BLaER1 treated with 17β-estradiol and CSF1 and Interleukin-3, amounts not matched to agents 10 nM and 100 nM (cell line): ENCODE results near the gene EPPIN.

ENCODE experiments used
- H3K27ac ChIP-seq, 11 experiments: shearing (Covaris generic); formaldehyde crosslinking; 2 replicates each; pipeline ENCODE4 v1.8.1; 2022
- H3K27me3 ChIP-seq, 11 experiments: shearing (Covaris generic); formaldehyde crosslinking; 2 replicates each; pipeline ENCODE4 v1.8.1; 2022
- H3K36me3 ChIP-seq, 11 experiments: shearing (Covaris generic); formaldehyde crosslinking; 2 replicates each; pipeline ENCODE4 v1.8.1; 2022
- H3K4me1 ChIP-seq, 10 experiments: shearing (Covaris generic); formaldehyde crosslinking; 2 replicates each; pipeline ENCODE4 v1.8.1; 2022
- H3K4me2 ChIP-seq, 11 experiments: shearing (Covaris generic); formaldehyde crosslinking; 2 replicates each; pipeline ENCODE4 v1.8.1; 2022
- H3K4me3 ChIP-seq, 10 experiments: shearing (Covaris generic); formaldehyde crosslinking; 2 replicates each; pipeline ENCODE4 v1.8.1; 2022
- H3K9ac ChIP-seq, 11 experiments: shearing (Covaris generic); formaldehyde crosslinking; 2 replicates each; pipeline ENCODE4 v1.8.1; 2022
- H3K9me3 ChIP-seq, 11 experiments: shearing (Covaris generic); formaldehyde crosslinking; replicated peaks in 1 of 11; 2 replicates each; pipeline ENCODE4 v1.8.1; 2022
- H4K20me1 ChIP-seq, 11 experiments: shearing (Covaris generic); formaldehyde crosslinking; 2 replicates each; pipeline ENCODE4 v1.8.1; 2022
- Cebpa-rat ChIP-seq, 11 experiments: shearing (Covaris generic); IDR thresholded peaks; 2 replicates each; pipeline ENCODE4 v1.8.1; 2022

Gene EPPIN

DNA sequence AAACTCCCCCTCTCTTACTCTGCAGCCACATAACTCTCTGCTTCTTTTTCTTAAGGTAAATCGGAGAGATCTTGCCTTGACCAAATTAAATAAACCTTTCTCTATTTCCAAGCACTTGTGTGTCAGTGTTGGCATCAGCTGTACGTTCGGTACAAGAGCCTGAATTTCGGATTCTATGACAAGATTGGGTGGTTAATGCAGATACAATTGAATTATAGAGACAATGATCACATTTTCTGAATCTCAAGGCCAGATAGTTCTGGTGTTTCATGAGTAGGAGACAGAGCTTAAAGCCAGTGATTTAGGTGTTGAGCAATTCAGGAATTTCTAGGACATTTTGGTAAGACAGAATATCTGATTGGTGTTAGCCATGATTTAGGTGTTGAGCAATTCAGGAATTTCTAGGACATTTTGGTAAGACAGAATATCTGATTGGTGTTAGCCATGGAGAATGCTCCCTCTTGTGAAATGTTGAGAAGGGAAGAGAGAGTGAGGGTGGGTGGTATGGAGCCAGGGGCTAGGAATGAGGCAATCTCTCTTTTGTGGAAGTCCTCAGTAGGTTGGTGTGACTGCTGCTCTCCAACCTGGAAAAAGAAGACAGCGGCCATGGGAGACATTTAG, 36.8 kb downstream of the EPPIN start:
- H3K27me3 ChIP-seq: no peaks in the 10 kb centered on the region
- no peaks in the 10 kb centered on the region; a peak in 2 of 20 replicates for H3K4me1 ChIP-seq
- no peak overlapping the region for H3K4me2 ChIP-seq
- H3K9me3 ChIP-seq: no peaks in the 10 kb centered on the region
- H3K27ac ChIP-seq: no peak overlapping the region
- H3K36me3 ChIP-seq: no peaks in the 10 kb centered on the region
- H3K4me3 ChIP-seq: no peak overlapping the region
- H3K9ac ChIP-seq: no peak overlapping the region
- H4K20me1 ChIP-seq: no peaks in the 10 kb centered on the region
- no peak for TF ChIP-seq Cebpa-rat (IDR thresholded peaks at IDR 0.05)

DNA sequence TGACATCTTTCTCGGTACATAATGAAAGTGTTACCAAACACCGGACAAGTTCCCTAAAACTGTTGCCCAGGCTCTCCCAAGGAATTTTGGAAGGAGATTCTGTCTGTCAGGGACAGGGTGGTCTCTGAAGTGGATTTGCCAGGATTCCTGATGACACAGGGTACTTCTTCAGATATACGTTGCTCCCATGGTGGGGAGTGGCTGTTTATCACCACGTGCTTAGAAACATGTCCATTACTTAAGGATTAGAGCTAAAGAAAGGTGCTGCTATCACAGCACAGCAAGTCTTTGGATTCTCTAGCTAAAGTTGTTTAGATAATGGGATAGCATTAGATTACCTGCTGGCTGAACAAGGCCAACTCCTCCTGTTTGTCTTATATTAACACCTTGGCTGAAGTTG, 38.1 kb downstream of the EPPIN start:
- no peaks in the 10 kb centered on the region for H3K36me3 ChIP-seq
- no peak overlapping the region for H3K4me3 ChIP-seq
- H3K27me3 ChIP-seq: no peaks in the 10 kb centered on the region
- H3K27ac ChIP-seq: no peak overlapping the region
- no peak overlapping the region for H3K9ac ChIP-seq
- H3K9me3 ChIP-seq: no peaks in the 10 kb centered on the region
- no peak overlapping the region for H3K4me2 ChIP-seq
- H4K20me1 ChIP-seq: no peaks in the 10 kb centered on the region
- no peak for TF ChIP-seq Cebpa-rat (IDR thresholded peaks at IDR 0.05)
- no peaks in the 10 kb centered on the region; a peak in 2 of 20 replicates for H3K4me1 ChIP-seq

DNA sequence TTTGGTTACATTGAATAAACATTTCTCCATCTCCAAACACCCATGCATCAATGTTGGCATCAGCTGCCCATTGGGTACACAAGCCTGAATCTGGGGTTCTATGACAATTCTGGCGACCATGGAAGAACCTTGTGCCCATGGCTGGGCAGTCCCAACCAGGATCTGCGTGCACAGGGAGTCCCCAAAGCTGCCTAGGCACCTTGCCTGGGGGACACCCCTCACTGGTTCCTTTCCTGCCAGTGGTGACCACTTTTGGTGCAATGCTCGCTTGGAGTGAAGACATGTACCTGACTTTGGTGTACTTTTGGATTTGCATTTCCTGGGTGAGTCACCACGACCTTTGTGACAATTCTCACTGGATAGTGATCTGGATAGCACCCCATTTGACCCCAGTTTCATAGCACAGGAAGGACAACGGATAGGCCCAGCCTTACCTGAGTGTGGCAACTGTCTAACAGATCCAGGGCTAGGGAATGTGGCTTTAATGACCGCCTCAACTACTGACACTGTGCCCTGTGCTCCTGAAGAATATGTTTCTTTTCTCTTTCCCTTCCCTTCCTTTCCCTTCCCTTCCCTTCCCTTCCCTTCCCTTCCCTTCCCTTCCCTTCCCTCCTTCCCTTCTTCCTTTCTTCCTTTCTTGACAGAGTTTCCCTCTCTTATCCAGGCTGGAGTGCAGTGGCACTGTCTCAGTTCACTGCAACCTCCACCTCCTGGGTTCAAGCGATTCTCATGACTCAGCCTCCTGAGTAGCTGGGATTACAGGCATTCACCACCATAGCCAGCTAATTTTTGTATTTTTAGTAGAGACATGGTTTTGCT, 38.9 kb downstream of the EPPIN start:
- Histone ChIP-seq H3K27ac (no peak overlapping the region), H3K4me2 (no peak overlapping the region), H3K9me3 (no peaks in the 10 kb centered on the region), H3K36me3 (no peaks in the 10 kb centered on the region), H3K27me3 (no peaks in the 10 kb centered on the region), H4K20me1 (no peaks in the 10 kb centered on the region), H3K9ac (no peak overlapping the region), H3K4me1 (no peaks in the 10 kb centered on the region; a peak in 2 of 20 replicates), H3K4me3 (no peak overlapping the region)
- no peak for TF ChIP-seq Cebpa-rat (IDR thresholded peaks at IDR 0.05)

DNA sequence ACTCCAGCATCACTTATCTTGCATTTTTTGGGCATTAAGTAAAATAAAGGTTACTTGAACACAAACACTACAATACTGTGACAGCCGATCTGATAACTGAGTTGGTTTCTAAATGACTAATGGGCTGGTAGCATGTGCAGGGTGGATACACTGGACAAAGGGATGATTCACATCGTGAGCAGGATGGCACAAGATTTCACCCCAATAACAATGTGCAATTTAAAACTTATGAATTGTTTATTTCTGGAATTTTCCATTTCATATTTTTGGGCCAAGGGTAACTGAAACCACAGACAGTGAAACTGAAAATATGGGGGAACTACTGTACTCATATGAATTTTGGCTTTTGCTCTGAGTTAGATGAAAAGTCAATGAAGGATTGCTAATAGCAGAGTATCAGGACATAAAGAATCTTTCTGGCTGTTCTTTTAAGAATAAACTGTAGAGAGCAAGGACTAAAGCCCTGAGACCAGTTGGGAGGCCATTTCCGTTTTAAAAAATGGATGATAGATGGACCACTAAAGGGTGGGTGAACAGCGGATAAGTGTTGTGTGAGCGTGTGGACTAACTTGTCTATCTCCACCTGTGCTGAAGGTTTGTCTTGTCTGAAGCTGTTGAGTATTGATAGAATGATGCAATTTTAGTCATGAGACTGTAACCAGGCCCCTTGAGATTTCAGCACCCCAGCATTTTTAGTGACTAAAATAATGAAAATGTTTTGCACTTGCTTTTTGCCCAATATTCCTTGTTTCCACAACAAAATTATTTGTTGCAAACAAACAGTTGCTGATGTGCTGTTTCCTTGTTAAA, 40.0 kb downstream of the EPPIN start:
- H3K4me2 ChIP-seq: no peak overlapping the region
- TF ChIP-seq Cebpa-rat (IDR thresholded peaks at IDR 0.05): no peak
- no peaks in the 10 kb centered on the region for H3K36me3 ChIP-seq

DNA sequence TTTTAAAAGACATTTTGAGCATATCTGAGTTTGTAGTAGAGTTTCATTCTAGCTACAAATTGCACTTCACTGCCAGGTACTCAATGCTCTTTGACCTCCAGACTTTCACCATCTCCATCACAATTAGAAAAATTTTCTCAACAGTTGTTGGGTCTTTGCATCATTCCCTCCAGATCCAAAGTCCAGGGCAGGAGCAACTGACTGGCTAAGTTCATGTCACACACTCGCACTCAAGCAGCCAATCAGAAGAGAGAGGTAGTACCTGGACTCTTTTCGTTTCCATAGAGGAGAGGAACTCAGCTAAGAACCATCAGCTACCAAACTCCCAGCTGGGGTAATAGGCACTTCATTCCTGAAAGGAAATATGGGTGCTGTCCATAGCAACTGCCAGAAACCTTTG, 40.8 kb downstream of the EPPIN start:
- H3K4me2 ChIP-seq: no peak overlapping the region
- H3K4me3 ChIP-seq: no peak overlapping the region
- H3K27me3 ChIP-seq: no peaks in the 10 kb centered on the region

More for the DNA sequence above, 40.0 kb downstream of the EPPIN start:
- no peaks in the 10 kb centered on the region for H3K27me3 ChIP-seq
- no peaks in the 10 kb centered on the region; a peak in 2 of 20 replicates for H3K4me1 ChIP-seq
- H3K9me3 ChIP-seq: no peaks in the 10 kb centered on the region
- no peak overlapping the region for H3K4me3 ChIP-seq
- no peak overlapping the region for H3K27ac ChIP-seq
- H3K9ac ChIP-seq: no peak overlapping the region
- no peaks in the 10 kb centered on the region for H4K20me1 ChIP-seq

DNA sequence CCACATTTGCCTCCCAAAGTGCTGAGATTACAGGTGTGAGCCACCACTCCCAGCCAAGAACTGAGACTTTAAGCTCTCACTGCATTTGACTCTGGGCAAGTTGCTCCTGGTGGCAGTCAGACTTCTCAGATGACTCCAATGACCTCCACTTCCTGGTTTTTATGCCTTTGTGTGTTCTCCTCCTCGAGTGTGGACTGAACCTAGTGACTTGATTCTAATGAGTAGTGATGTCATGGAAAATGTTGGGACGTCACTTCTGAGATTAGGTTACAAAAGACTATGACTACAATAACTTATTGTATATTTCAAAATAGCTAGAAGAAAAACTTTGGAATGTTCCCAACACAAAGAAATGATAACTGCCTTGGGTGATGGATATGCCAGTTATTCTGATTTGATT, 43.8 kb downstream of the EPPIN start:
- H4K20me1 ChIP-seq: no peaks in the 10 kb centered on the region; a peak in 1 of 22 replicates
- H3K4me2 ChIP-seq: no peak overlapping the region
- no peak for TF ChIP-seq Cebpa-rat (IDR thresholded peaks at IDR 0.05)
- H3K4me3 ChIP-seq: no peak overlapping the region
- peaks cover 0 to 16% (median 7%) of the 10 kb centered on the region in 10 experiments; a peak in 12 of 20 replicates for H3K4me1 ChIP-seq
- H3K27ac ChIP-seq: no peak overlapping the region
- H3K27me3 ChIP-seq: no peaks in the 10 kb centered on the region
- no peak overlapping the region for H3K9ac ChIP-seq
- no peaks in the 10 kb centered on the region for H3K9me3 ChIP-seq
- no peaks in the 10 kb centered on the region for H3K36me3 ChIP-seq

More for the DNA sequence above, 40.8 kb downstream of the EPPIN start:
- Histone ChIP-seq H3K36me3 (no peaks in the 10 kb centered on the region), H3K4me1 (no peaks in the 10 kb centered on the region; a peak in 2 of 20 replicates), H3K9ac (no peak overlapping the region), H3K9me3 (no peaks in the 10 kb centered on the region), H4K20me1 (no peaks in the 10 kb centered on the region), H3K27ac (no peak overlapping the region)
- no peak for TF ChIP-seq Cebpa-rat (IDR thresholded peaks at IDR 0.05)

DNA sequence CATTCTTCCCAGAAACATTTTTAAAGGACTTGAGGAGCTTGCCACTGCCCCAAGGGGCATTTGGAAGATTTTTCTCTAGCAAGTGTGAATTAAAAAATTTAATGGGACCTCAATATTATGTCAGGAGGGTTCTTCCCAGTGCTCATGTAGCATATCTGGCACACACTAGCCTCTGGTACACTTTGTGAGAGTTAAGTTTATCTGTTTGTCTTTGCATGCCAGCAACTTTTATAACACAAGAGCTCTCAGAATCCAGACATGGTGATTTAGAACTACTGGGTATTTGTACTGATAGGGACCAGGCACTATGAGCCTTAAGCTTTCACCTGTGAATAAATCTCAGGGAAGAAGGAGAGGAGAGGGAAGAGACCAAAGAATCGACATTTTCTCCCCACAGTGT, 44.6 kb downstream of the EPPIN start:
- Histone ChIP-seq H3K9ac (no peak overlapping the region), H3K36me3 (no peaks in the 10 kb centered on the region), H3K9me3 (no peaks in the 10 kb centered on the region), H3K4me3 (no peak overlapping the region), H3K4me1 (peaks cover 0 to 22% (median 10%) of the 10 kb centered on the region in 10 experiments; a peak in 12 of 20 replicates), H3K27ac (no peak overlapping the region), H3K4me2 (no peak overlapping the region), H4K20me1 (no peaks in the 10 kb centered on the region; a peak in 1 of 22 replicates), H3K27me3 (no peaks in the 10 kb centered on the region)
- no peak for TF ChIP-seq Cebpa-rat (IDR thresholded peaks at IDR 0.05)

DNA sequence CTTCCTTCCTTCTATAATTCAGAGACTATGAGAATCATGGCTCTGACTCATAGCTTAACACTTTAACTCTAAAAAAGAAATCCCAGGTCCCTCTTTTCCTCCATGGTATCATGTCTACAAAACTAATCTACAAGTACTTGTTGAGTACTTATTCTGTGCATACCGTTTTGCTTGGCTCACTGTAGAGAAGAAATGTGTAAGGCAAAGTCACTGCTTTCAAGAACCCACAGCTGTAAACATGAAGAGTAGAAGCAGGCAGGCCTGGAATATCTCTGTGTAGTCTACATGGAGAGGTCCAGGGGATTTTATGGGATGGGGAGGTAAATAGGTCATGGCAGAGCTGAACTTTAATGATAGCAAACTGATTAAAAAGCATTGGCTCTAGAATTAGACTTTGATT, 45.6 kb downstream of the EPPIN start:
- Histone ChIP-seq H3K9ac (no peak overlapping the region), H4K20me1 (no peaks in the 10 kb centered on the region; a peak in 1 of 22 replicates), H3K4me2 (no peak overlapping the region), H3K36me3 (no peaks in the 10 kb centered on the region), H3K9me3 (no peaks in the 10 kb centered on the region), H3K27me3 (no peaks in the 10 kb centered on the region), H3K4me3 (no peak overlapping the region), H3K27ac (no peak overlapping the region), H3K4me1 (peaks cover 0 to 22% (median 10%) of the 10 kb centered on the region in 10 experiments; a peak in 10 of 20 replicates)
- no peak for TF ChIP-seq Cebpa-rat (IDR thresholded peaks at IDR 0.05)

DNA sequence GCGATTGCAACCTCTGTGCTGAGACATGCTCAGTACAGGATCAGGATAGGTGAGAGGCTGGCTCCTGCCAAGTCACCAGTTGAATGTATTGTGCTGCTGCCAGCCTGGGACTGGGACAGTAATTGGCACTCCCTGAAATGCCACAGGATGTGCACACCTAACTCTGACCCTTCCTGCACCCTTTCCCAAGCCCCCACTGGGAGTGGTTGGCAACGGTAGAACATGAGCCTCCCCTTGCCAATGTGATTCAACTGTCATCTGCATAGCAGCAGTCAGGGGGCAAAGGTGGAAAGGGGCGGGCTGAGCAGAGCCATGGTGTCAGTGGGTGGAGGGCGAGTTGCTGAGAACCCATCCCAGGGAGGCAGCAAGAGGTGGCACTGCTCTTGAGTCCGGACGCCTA, 47.2 kb downstream of the EPPIN start:
- TF ChIP-seq Cebpa-rat (IDR thresholded peaks at IDR 0.05): no peak
- no peak overlapping the region for H3K9ac ChIP-seq
- H3K36me3 ChIP-seq: no peaks in the 10 kb centered on the region
- H3K4me3 ChIP-seq: no peak overlapping the region
- no peaks in the 10 kb centered on the region; a peak in 1 of 22 replicates for H4K20me1 ChIP-seq
- H3K9me3 ChIP-seq: no peaks in the 10 kb centered on the region
- H3K4me1 ChIP-seq: peaks cover 0 to 22% (median 10%) of the 10 kb centered on the region in 10 experiments; a peak in 10 of 20 replicates
- H3K4me2 ChIP-seq: peak overlapping the region in 2 of 11 experiments; percentile 44 to 58; a peak in 2 of 22 replicates
- H3K27ac ChIP-seq: no peak overlapping the region
- H3K27me3 ChIP-seq: no peaks in the 10 kb centered on the region
